Liver (tissue), 3 donors: ENCODE results near the gene ACKR4.

ENCODE experiments used
- CTCF ChIP-seq: fragments of 150-350 bp; IDR thresholded peaks from 2 replicates; pipeline ENCODE4 v1.5.1; 2017; ENCODE audit warnings: improper control_type of control experiment, low read depth, low read length; ENCODE audit not compliant: missing input control
- JUND ChIP-seq, 2 donors: IDR thresholded peaks; 2 replicates each; pipeline ENCODE4 v1.6.1; 2016; ENCODE audit warnings: antibody characterized with exemption in 2 of 2
- NR2F2 ChIP-seq: IDR thresholded peaks from 2 replicates; pipeline ENCODE4 v1.6.1; 2016; ENCODE audit warnings: antibody characterized with exemption
- RAD21 ChIP-seq, 2 donors: IDR thresholded peaks; 2 replicates each; pipeline ENCODE4 v1.6.1; 2016; ENCODE audit warnings: antibody characterized with exemption in 2 of 2, mild to moderate bottlenecking in 2 of 2
- RXRA ChIP-seq, 2 donors: IDR thresholded peaks; 2 replicates each; pipeline ENCODE4 v1.6.1; 2017 to 2018; ENCODE audit warnings: antibody characterized with exemption in 2 of 2, mild to moderate bottlenecking in 1 of 2
- TAF1 ChIP-seq: conservative IDR thresholded peaks from 2 replicates; pipeline ENCODE4 v1.6.1; 2016; ENCODE audit warnings: antibody characterized with exemption, mild to moderate bottlenecking
- donor health status: healthy.
- donor health status: healthy.

GRCh38 chr3:132596816-132597433 lies at the start of gene ACKR4:
- TF ChIP-seq NR2F2 (no peak), RAD21 (IDR thresholded peaks at IDR 0.05) (no peak), TAF1 (no peak), CTCF (no peak), JUND (IDR thresholded peaks at IDR 0.05) (no peak), RXRA (IDR thresholded peaks at IDR 0.05) (no peak)
